Endodermal cell (in vitro differentiated cells): Measurements from ENCODE around the gene CTNND2. TPM values are rescaled to one million over a fixed set of nuclear protein-coding genes. Genes with fewer than 3 reads are reported as not detected.

Experiments
- DNase-seq: peaks from one replicate; pipeline ENCODE4 v3.0.0-alpha.2; 2017
- H3K27ac ChIP-seq: 2 replicates; pipeline ENCODE4 v1.5.1; 2013; ENCODE audit warnings: mild to moderate bottlenecking, low read depth, low read length, moderate library complexity
- H3K27me3 ChIP-seq: 2 replicates; pipeline ENCODE4 v1.6.1; 2013; ENCODE audit warnings: mild to moderate bottlenecking, low read length, moderate library complexity; ENCODE audit not compliant: insufficient read depth, control insufficient read depth, poor library complexity, severe bottlenecking
- H3K36me3 ChIP-seq: 2 replicates; pipeline ENCODE4 v1.7.0; 2013; ENCODE audit warnings: mild to moderate bottlenecking, low read length, moderate library complexity; ENCODE audit not compliant: control insufficient read depth, insufficient read depth
- H3K4me1 ChIP-seq: one replicate; pipeline ENCODE4 v1.7.0; 2013; ENCODE audit warnings: low read length; ENCODE audit not compliant: control insufficient read depth, insufficient read depth
- H3K4me3 ChIP-seq: 2 replicates; pipeline ENCODE4 v1.5.1; 2013; ENCODE audit warnings: mild to moderate bottlenecking, low read length, moderate library complexity
- H3K9ac ChIP-seq: 2 replicates; pipeline ENCODE4 v1.6.1; 2013; ENCODE audit warnings: mild to moderate bottlenecking, low read length, moderate library complexity; ENCODE audit not compliant: poor library complexity, severe bottlenecking; ENCODE audit errors: extremely low read depth
- H3K9me3 ChIP-seq: 2 replicates; pipeline ENCODE4 v1.6.1; 2013; ENCODE audit warnings: mild to moderate bottlenecking, low read length, moderate library complexity; ENCODE audit not compliant: control insufficient read depth
- H3K27ac Mint-ChIP-seq: 2 replicates; pipeline ENCODE4 v1.8.0; 2020; ENCODE audit warnings: mixed read lengths
- H3K27me3 Mint-ChIP-seq: 2 replicates; pipeline ENCODE4 v1.8.0; 2021; ENCODE audit warnings: mild to moderate bottlenecking, mixed read lengths; ENCODE audit not compliant: insufficient read depth
- H3K36me3 Mint-ChIP-seq: 2 replicates; pipeline ENCODE4 v1.8.0; 2020; ENCODE audit warnings: low read depth, mixed read lengths
- H3K4me1 Mint-ChIP-seq: 2 replicates; pipeline ENCODE4 v1.8.0; 2020; ENCODE audit warnings: mixed read lengths
- H3K4me3 Mint-ChIP-seq: 2 replicates; pipeline ENCODE4 v1.8.0; 2020; ENCODE audit warnings: mild to moderate bottlenecking, moderate library complexity, mixed read lengths
- H3K9me3 Mint-ChIP-seq: 2 replicates; pipeline ENCODE4 v1.8.0; 2020; ENCODE audit warnings: mild to moderate bottlenecking, mixed read lengths
- CTCF ChIP-seq: fragments of 200-600 bp; sonication (generic); conservative IDR thresholded peaks from 2 replicates; pipeline ENCODE4 v1.5.0; 2021; ENCODE audit warnings: antibody characterized with exemption, mild to moderate bottlenecking
- WGBS, 2 experiments: methylation state at CpG; one replicate each; pipeline versions ENCODE4 v1.1.5 to v1.1.7; 2013; ENCODE audit warnings: missing lambda C conversion rate in 2 of 2, mixed read lengths in 1 of 2; ENCODE audit not compliant: insufficient coverage in 1 of 2, insufficient read length in 1 of 2; 5-methylcytosine and 5-hydroxymethylcytosine counted together
- total RNA-seq, 2 donors: library from RNA; stranded (reverse); fragmentation: NEBNext Ultra II Directional in 1 of 2; extraction: Animal tissue kit (Norgen Biotek cat#: 25700) in 1 of 2; gene quantifications; 2 replicates in 1 of 2; 3 replicates in 1 of 2; pipeline ENCODE4 v1.2.1, GENCODE V29; 2021

Gene CTNND2
- total RNA-seq, 2 donors from 2014 or later, result 6.5 to 10.3 TPM

- H3K9me3 ChIP-seq, result no peaks in the 10 kb centered on the region
- H3K27me3 Mint-ChIP-seq, result no peaks in the 10 kb centered on the region
- no peak overlapping the region for H3K27ac ChIP-seq
- H3K4me3 Mint-ChIP-seq, result no peak overlapping the region
- H3K9ac ChIP-seq, result no peak overlapping the region
- no peaks in the 10 kb centered on the region for H3K27me3 ChIP-seq
- TF ChIP-seq CTCF, result no peak
- no peak for DNase-seq
- H3K4me1 Mint-ChIP-seq, result no peaks in the 10 kb centered on the region
- whole genome bisulfite sequencing, 2 experiments, result 67 to 92% methylated on average over 1 to 5 of the region's 5 CpGs
- no peak overlapping the region for H3K27ac Mint-ChIP-seq
- H3K36me3 Mint-ChIP-seq, result no peaks in the 10 kb centered on the region
- no peaks in the 10 kb centered on the region for H3K36me3 ChIP-seq
- no peaks in the 10 kb centered on the region for H3K4me1 ChIP-seq
- H3K4me3 ChIP-seq, result no peak overlapping the region
- no peaks in the 10 kb centered on the region for H3K9me3 Mint-ChIP-seq
These were observed 224.6 kb downstream of the CTNND2 start for GRCh38 chr5:11679676-11680075.

GRCh38 chr5:11675184-11675583, 229.1 kb downstream of the CTNND2 start:
- Mint-ChIP-seq H3K4me1 (peaks cover 4% of the 10 kb centered on the region), H3K9me3 (no peaks in the 10 kb centered on the region), H3K27me3 (no peaks in the 10 kb centered on the region), H3K27ac (no peak overlapping the region), H3K36me3 (no peaks in the 10 kb centered on the region), H3K4me3 (no peak overlapping the region)
- no peak overlapping the region for H3K4me3 ChIP-seq
- no peak for TF ChIP-seq CTCF
- no peak overlapping the region for H3K27ac ChIP-seq
- no peaks in the 10 kb centered on the region for H3K4me1 ChIP-seq
- H3K9ac ChIP-seq, result no peak overlapping the region
- 86% methylated on average over 2 of the region's 2 CpGs; no CpG with 5 or more reads in 1 of the 2 experiments for whole genome bisulfite sequencing, 2 experiments
- H3K36me3 ChIP-seq, result no peaks in the 10 kb centered on the region
- no peaks in the 10 kb centered on the region for H3K27me3 ChIP-seq
- no peak for DNase-seq
- H3K9me3 ChIP-seq, result no peaks in the 10 kb centered on the region

GRCh38 chr5:11672385-11673085, 231.7 kb downstream of the CTNND2 start:
- no peaks in the 10 kb centered on the region for H3K9me3 Mint-ChIP-seq
- H3K27ac ChIP-seq, result no peak overlapping the region
- H3K27me3 ChIP-seq, result no peaks in the 10 kb centered on the region
- no peak for TF ChIP-seq CTCF
- no peak overlapping the region for H3K4me3 Mint-ChIP-seq
- H3K36me3 ChIP-seq, result no peaks in the 10 kb centered on the region
- H3K9ac ChIP-seq, result no peak overlapping the region
- peak; percentile 66 for DNase-seq
- no peak overlapping the region for H3K27ac Mint-ChIP-seq
- no peaks in the 10 kb centered on the region for H3K27me3 Mint-ChIP-seq
- no peaks in the 10 kb centered on the region for H3K36me3 Mint-ChIP-seq
- no peak overlapping the region for H3K4me3 ChIP-seq
- no peaks in the 10 kb centered on the region for H3K9me3 ChIP-seq
- 90 to 95% methylated on average over 7 to 10 of the region's 10 CpGs for WGBS, 2 experiments
- H3K4me1 ChIP-seq, result no peaks in the 10 kb centered on the region
- peaks cover 4% of the 10 kb centered on the region for H3K4me1 Mint-ChIP-seq
